Astrocyte of the cerebellum (primary cell): ENCODE measurements around the gene PLXNA2.

Experiments used
- DNase-seq: peaks from one replicate; pipeline ENCODE4 v3.0.0-alpha.2; 2011; ENCODE audit warnings: low read depth
- H3K4me3 ChIP-seq: 2 replicates; pipeline ENCODE4 v1.5.1; 2011; ENCODE audit warnings: mild to moderate bottlenecking, low read depth, low read length, moderate library complexity
- in situ Hi-C: cut with HindIII; loops from 2 replicates; pipeline ENCODE4 v1.10.0; 2017; ENCODE audit warnings: low sequenced_read_pairs
- TF ChIP-seq, protein P1 (sequence below): IDR thresholded peaks from 2 replicates; pipeline ENCODE4 v1.5.1; 2012; ENCODE audit warnings: low read length, low read depth, moderate library complexity, mild to moderate bottlenecking; ENCODE audit errors: missing control alignments

Gene PLXNA2

DNA sequence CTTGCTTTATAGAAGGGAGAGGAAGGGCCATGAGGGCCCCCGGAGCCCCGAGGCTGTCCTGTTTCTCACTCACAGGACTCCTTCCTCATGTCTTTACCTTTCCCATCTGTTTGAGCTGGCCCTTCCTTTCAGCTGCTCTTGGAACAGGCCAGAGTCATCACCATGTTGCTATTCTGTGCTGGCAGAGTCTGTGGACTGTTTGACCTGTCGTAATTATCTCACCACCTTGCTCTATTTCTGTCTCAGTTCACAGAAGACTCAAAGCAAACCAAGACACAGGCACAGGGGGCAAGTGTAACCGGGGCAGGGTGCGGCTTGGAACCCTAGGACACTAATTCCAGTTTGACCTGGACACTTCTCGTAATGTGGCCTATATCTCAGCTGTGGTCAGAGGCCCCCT lies 228.9 kb downstream of the PLXNA2 start:
- no peak for DNase-seq
- TF ChIP-seq, protein P1, sequence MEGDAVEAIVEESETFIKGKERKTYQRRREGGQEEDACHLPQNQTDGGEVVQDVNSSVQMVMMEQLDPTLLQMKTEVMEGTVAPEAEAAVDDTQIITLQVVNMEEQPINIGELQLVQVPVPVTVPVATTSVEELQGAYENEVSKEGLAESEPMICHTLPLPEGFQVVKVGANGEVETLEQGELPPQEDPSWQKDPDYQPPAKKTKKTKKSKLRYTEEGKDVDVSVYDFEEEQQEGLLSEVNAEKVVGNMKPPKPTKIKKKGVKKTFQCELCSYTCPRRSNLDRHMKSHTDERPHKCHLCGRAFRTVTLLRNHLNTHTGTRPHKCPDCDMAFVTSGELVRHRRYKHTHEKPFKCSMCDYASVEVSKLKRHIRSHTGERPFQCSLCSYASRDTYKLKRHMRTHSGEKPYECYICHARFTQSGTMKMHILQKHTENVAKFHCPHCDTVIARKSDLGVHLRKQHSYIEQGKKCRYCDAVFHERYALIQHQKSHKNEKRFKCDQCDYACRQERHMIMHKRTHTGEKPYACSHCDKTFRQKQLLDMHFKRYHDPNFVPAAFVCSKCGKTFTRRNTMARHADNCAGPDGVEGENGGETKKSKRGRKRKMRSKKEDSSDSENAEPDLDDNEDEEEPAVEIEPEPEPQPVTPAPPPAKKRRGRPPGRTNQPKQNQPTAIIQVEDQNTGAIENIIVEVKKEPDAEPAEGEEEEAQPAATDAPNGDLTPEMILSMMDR = no peak
- H3K4me3 ChIP-seq = no peak overlapping the region
- in situ Hi-C loops = no loop called here

DNA sequence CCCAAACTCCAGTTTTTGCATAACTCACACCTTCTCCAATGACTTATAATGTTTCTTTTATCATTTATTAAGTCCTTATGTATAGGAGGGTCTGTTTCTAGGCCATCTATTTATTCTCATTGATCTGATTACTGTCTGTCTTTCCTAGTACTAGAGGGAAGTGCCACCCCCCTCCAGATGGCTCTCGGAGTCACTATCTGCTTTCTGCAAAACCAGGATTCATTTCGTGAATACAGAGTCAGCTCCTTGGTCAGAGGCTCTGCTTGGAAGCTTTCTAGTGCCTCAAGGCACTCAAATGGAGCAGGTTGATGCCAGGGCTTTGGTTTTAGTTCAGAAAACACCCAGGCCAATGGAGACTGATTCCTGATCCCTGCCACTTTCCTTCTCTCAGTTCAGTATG lies 231.0 kb downstream of the PLXNA2 start:
- TF ChIP-seq, protein P1 = no peak
- in situ Hi-C loops = no loop called here
- H3K4me3 ChIP-seq = no peak overlapping the region
- DNase-seq = no peak

DNA sequence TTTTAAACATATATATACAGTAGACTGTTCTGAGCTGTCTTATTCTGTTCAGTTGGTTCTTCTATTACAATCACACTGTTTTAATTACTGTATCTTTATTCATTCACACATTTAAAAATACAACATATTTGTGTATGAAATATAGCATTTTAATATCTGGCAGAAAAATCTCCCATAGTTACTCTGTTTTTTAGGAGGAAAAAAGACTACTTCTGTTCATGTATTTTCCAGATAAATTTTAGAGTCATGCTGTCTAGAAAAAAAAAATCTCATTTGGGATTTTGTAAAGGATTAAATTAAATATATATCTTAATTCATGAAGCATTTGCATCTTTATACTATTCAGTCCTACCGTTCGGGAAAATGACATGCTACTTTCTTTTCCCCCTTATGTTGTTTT lies 231.5 kb downstream of the PLXNA2 start:
- no peak overlapping the region for H3K4me3 ChIP-seq
- DNase-seq = no peak
- TF ChIP-seq, protein P1 = no peak
- in situ Hi-C loops = no loop called here

DNA sequence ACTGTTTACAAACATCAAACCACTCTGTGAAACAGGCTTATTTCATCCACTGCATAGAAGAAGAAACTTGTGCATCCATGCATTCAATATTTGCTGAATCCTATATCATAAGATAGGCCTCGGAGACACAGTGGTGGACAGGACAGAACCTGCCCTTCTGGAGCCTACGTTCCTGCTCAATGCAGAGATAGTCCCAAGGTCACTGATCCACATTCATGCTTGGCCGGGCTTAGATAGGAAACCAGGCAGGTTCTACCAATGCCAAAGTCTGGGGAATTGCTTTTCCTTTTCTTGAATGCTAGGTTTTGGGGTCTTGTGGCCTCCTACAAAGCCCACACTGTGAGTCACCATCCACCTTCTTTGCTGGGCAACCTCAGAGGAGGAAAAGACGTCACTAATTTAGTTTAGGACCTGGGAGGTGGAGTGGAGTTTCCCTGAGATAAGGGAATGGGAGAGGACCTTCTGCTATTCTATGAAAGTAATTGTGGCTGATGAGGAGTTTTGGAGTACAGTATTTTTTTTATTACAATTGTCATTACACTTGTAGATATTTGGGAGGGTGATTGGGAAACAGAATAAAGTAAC lies 233.6 kb downstream of the PLXNA2 start:
- DNase-seq = no peak
- H3K4me3 ChIP-seq = no peak overlapping the region
- TF ChIP-seq, protein P1 = no peak
- in situ Hi-C loops = no loop called here

DNA sequence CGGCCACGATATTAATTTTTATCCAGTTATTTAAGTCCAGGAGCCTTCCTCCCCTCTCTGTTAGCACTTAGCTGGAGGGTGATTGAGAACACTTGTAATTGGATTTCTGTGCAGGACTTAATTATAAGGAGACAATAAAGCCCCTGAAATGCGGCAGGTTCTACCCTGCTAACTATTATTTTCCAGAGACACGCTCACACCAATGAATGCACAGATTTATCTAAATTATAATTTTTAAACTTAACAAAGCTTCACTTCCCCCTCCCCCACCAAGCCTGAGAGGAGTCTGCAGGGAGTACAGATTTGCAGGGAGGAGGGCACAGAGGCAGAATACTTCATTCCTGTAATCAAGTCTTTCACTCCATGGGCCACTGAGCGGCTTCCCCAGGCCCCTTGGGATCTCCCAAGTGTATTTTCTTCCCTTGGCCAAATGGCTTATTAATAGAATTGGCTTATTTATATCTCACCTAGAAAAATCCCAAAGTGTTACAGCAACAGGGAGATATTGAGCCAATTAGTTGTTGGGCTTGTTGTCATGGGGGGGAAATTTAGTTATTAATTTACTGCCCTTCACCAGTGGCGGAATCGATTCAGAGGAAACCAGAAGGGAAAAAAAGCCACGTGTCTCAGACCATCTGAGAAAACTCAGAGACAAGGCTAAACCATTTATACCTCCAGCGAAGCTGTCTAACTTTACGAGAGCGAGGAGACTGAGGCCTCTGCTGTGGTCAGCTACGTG lies 234.3 kb downstream of the PLXNA2 start:
- TF ChIP-seq, protein P1 = no peak
- in situ Hi-C loops = no loop called here
- H3K4me3 ChIP-seq = no peak overlapping the region
- no peak for DNase-seq

DNA sequence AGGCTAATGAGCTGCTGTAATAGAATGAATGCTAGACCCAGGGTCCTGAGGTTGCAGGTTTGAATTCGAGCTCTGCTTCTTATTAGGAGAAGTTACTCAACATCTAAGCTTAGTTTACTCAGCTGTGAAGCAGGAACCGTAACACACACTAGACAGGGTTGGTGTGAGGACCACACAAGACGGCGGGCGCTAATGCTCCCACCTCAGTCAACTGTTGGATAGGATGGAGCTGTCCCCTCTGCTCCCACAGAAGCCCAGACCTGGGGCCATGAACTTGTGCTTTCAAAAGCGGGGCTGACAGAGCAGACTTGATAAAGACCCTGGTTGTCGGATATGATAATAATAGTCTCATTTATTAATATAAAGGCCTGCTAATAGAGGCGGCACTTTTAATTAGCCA lies 234.9 kb downstream of the PLXNA2 start:
- in situ Hi-C loops = no loop called here
- DNase-seq = no peak
- TF ChIP-seq, protein P1 = no peak
- no peak overlapping the region for H3K4me3 ChIP-seq
